Measurements from ENCODE around the gene ATXN2L.
"Not testable (repeated sequence)": the region's sequence is repeated elsewhere in the genome, so short reads cannot be mapped to it uniquely, and the experiment has no call there.

ATXN2L gene

DNA sequence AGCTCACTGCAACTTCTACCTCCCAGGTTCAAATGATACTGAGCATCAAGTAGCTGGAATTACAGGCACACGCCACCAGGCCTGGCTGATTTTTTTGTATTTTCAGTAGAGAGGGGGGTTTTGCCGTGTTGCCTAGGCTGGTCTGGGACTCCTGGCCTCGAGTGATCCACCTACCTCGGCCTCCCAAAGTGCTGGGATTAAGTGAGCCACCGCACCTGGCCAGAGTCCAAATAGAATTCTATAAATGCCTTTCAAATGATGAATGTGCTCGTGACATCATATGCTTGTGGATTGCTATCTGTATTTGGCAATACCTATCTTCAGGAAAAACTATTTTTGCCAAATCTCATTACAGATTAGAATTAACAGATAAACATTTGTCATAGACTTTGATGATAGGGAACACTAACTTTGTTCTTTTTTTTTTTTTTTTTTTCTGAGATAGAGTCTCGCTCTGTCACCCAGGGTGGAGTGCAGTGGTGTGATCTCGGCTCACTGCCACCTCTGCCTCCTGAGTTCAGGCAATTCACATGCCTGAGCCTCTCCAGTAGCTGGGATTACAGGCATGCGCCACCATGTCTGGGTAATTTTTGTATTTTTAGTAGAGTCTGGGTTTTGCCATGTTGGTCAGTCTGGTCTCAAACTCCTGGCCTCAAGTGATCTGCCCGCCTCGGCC is 15.2 kb upstream of the ATXN2L start:
- no CpG with 5 or more reads among the region's 11 CpGs for WGBS, 2 donors (ENCODE audit: extremely low coverage in 2 of 2, insufficient read length in 2 of 2, insufficient replicate concordance in 1 of 2)

GRCh38 chr16:28820016-28820415 is 2.8 kb upstream of the ATXN2L start:
- no peak overlapping the region for H3K4ac ChIP-seq (ENCODE audit: low read length)
- no peak overlapping the region for H3K14ac ChIP-seq (ENCODE audit: low read length)
- no peak overlapping the region for H3K18ac ChIP-seq (ENCODE audit: low read length)
- no peak overlapping the region for H2BK15ac ChIP-seq (ENCODE audit: low read length)
- no peak overlapping the region for H3K9ac ChIP-seq (ENCODE audit: low read depth, low read length, poor library complexity)
- no CpG with 5 or more reads among the region's 5 CpGs for WGBS, 2 donors (ENCODE audit: extremely low coverage in 2 of 2, insufficient read length in 2 of 2, insufficient replicate concordance in 1 of 2)
- H3K27me3 ChIP-seq (ENCODE audit: control insufficient read depth in 3 of 3, insufficient read depth in 3 of 3, low read depth in 1 of 3, low read length in 3 of 3), result no peaks in the 10 kb centered on the region
- no peak overlapping the region for H2BK120ac ChIP-seq (ENCODE audit: low read depth, low read length)
- H3K4me2 ChIP-seq (ENCODE audit: insufficient read depth, low read length, poor library complexity, severe bottlenecking), result no peak overlapping the region
- DNase-seq (ENCODE audit: low spot score), result no peak
- no peak overlapping the region for H3K27ac ChIP-seq (replicated peaks; ENCODE audit: low read length)
- no peaks in the 10 kb centered on the region for H3K9me3 ChIP-seq (replicated peaks in 1 of 2; ENCODE audit: control insufficient read depth in 2 of 2, insufficient read depth in 1 of 2, low read depth in 1 of 2, low read length in 2 of 2)
- no peak overlapping the region for H3K4me3 ChIP-seq (ENCODE audit: low read length in 2 of 2)
- H3K4me1 ChIP-seq (ENCODE audit: control insufficient read depth in 2 of 2, insufficient read depth in 1 of 2, low read depth in 1 of 2, low read length in 2 of 2), result peaks cover 3 to 8% of the 10 kb centered on the region in 2 donors
- H2AK5ac ChIP-seq (ENCODE audit: low read depth, low read length), result no peak overlapping the region
- H4K91ac ChIP-seq (ENCODE audit: low read depth, low read length, poor library complexity), result no peak overlapping the region
- H3K36me3 ChIP-seq (replicated peaks in 1 of 2; ENCODE audit: control insufficient read depth in 2 of 2, insufficient read depth in 2 of 2, low read length in 2 of 2), result peaks cover 2 to 17% of the 10 kb centered on the region in 2 donors
- no peak overlapping the region for H4K8ac ChIP-seq (ENCODE audit: low read depth, low read length)
- H2BK5ac ChIP-seq (ENCODE audit: low read length), result no peak overlapping the region
- H2BK12ac ChIP-seq (ENCODE audit: low read length), result no peak overlapping the region
- H3K79me1 ChIP-seq (ENCODE audit: low read depth, low read length), result no peaks in the 10 kb centered on the region
- no peak overlapping the region for H3K23ac ChIP-seq (ENCODE audit: low read depth, low read length, poor library complexity)
- no peak overlapping the region for H2AFZ ChIP-seq (ENCODE audit: low read length)

More for the DNA sequence above, 15.2 kb upstream of the ATXN2L start:
- H3K36me3 ChIP-seq (replicated peaks in 1 of 2; ENCODE audit: control insufficient read depth in 2 of 2, insufficient read depth in 2 of 2, low read length in 2 of 2); H3K27ac ChIP-seq (replicated peaks; ENCODE audit: low read length); H3K27me3 ChIP-seq (ENCODE audit: control insufficient read depth in 3 of 3, insufficient read depth in 3 of 3, low read depth in 1 of 3, low read length in 3 of 3); H2AK5ac ChIP-seq (ENCODE audit: low read depth, low read length); H2BK12ac ChIP-seq (ENCODE audit: low read length); H3K14ac ChIP-seq (ENCODE audit: low read length); H3K18ac ChIP-seq (ENCODE audit: low read length); H3K9ac ChIP-seq (ENCODE audit: low read depth, low read length, poor library complexity); H3K4me1 ChIP-seq (ENCODE audit: control insufficient read depth in 2 of 2, insufficient read depth in 1 of 2, low read depth in 1 of 2, low read length in 2 of 2); H3K4me3 ChIP-seq (ENCODE audit: low read length in 2 of 2); H4K8ac ChIP-seq (ENCODE audit: low read depth, low read length); H3K4ac ChIP-seq (ENCODE audit: low read length); DNase-seq (ENCODE audit: low spot score); H2BK120ac ChIP-seq (ENCODE audit: low read depth, low read length); H2AFZ ChIP-seq (ENCODE audit: low read length); H3K4me2 ChIP-seq (ENCODE audit: insufficient read depth, low read length, poor library complexity, severe bottlenecking); H2BK5ac ChIP-seq (ENCODE audit: low read length); H2BK15ac ChIP-seq (ENCODE audit: low read length); H3K9me3 ChIP-seq (replicated peaks in 1 of 2; ENCODE audit: control insufficient read depth in 2 of 2, insufficient read depth in 1 of 2, low read depth in 1 of 2, low read length in 2 of 2); H4K91ac ChIP-seq (ENCODE audit: low read depth, low read length, poor library complexity); H3K79me1 ChIP-seq (ENCODE audit: low read depth, low read length); H3K23ac ChIP-seq (ENCODE audit: low read depth, low read length, poor library complexity): not testable (repeated sequence)

- not testable (repeated sequence) for H2AK5ac ChIP-seq (ENCODE audit: low read depth, low read length); H3K14ac ChIP-seq (ENCODE audit: low read length); H2BK12ac ChIP-seq (ENCODE audit: low read length); H3K79me1 ChIP-seq (ENCODE audit: low read depth, low read length); H2AFZ ChIP-seq (ENCODE audit: low read length); H3K4me3 ChIP-seq (ENCODE audit: low read length in 2 of 2); H2BK120ac ChIP-seq (ENCODE audit: low read depth, low read length); H3K23ac ChIP-seq (ENCODE audit: low read depth, low read length, poor library complexity); H3K18ac ChIP-seq (ENCODE audit: low read length); H3K9me3 ChIP-seq (replicated peaks in 1 of 2; ENCODE audit: control insufficient read depth in 2 of 2, insufficient read depth in 1 of 2, low read depth in 1 of 2, low read length in 2 of 2); H3K4ac ChIP-seq (ENCODE audit: low read length); H4K91ac ChIP-seq (ENCODE audit: low read depth, low read length, poor library complexity); H3K4me1 ChIP-seq (ENCODE audit: control insufficient read depth in 2 of 2, insufficient read depth in 1 of 2, low read depth in 1 of 2, low read length in 2 of 2); DNase-seq (ENCODE audit: low spot score); H3K9ac ChIP-seq (ENCODE audit: low read depth, low read length, poor library complexity); H2BK5ac ChIP-seq (ENCODE audit: low read length); H3K27ac ChIP-seq (replicated peaks; ENCODE audit: low read length); H3K27me3 ChIP-seq (ENCODE audit: control insufficient read depth in 3 of 3, insufficient read depth in 3 of 3, low read depth in 1 of 3, low read length in 3 of 3); H2BK15ac ChIP-seq (ENCODE audit: low read length); H3K4me2 ChIP-seq (ENCODE audit: insufficient read depth, low read length, poor library complexity, severe bottlenecking); H4K8ac ChIP-seq (ENCODE audit: low read depth, low read length)
- no CpG with 5 or more reads among the region's 13 CpGs for WGBS, 2 donors (ENCODE audit: extremely low coverage in 2 of 2, insufficient read length in 2 of 2, insufficient replicate concordance in 1 of 2)
- peaks cover 6 to 22% of the 10 kb centered on the region in 2 donors for H3K36me3 ChIP-seq (replicated peaks in 1 of 2; ENCODE audit: control insufficient read depth in 2 of 2, insufficient read depth in 2 of 2, low read length in 2 of 2)
These were observed 2.3 kb upstream of the ATXN2L start for GRCh38 chr16:28820546-28820945.

- no peak overlapping the region for H4K91ac ChIP-seq (ENCODE audit: low read depth, low read length, poor library complexity)
- no peaks in the 10 kb centered on the region for H3K79me1 ChIP-seq (ENCODE audit: low read depth, low read length)
- peak overlapping the region; percentile 23 for H3K18ac ChIP-seq (ENCODE audit: low read length)
- no peaks in the 10 kb centered on the region for H3K9me3 ChIP-seq (replicated peaks in 1 of 2; ENCODE audit: control insufficient read depth in 2 of 2, insufficient read depth in 1 of 2, low read depth in 1 of 2, low read length in 2 of 2)
- peaks cover 17 to 35% of the 10 kb centered on the region in 2 donors for H3K36me3 ChIP-seq (replicated peaks in 1 of 2; ENCODE audit: control insufficient read depth in 2 of 2, insufficient read depth in 2 of 2, low read length in 2 of 2)
- peak overlapping the region; percentile 37 for H3K23ac ChIP-seq (ENCODE audit: low read depth, low read length, poor library complexity)
- peak overlapping the region; percentile 96 to 99 for H3K4me3 ChIP-seq (ENCODE audit: low read length in 2 of 2)
- H3K27ac ChIP-seq (replicated peaks; ENCODE audit: low read length), result peak overlapping the region; percentile 99
- peak overlapping the region; percentile 24 for H3K9ac ChIP-seq (ENCODE audit: low read depth, low read length, poor library complexity)
- H3K14ac ChIP-seq (ENCODE audit: low read length), result no peak overlapping the region
- H2BK5ac ChIP-seq (ENCODE audit: low read length), result no peak overlapping the region
- H3K4ac ChIP-seq (ENCODE audit: low read length), result no peak overlapping the region
- H3K4me1 ChIP-seq (ENCODE audit: control insufficient read depth in 2 of 2, insufficient read depth in 1 of 2, low read depth in 1 of 2, low read length in 2 of 2), result peaks cover 3 to 8% of the 10 kb centered on the region in 2 donors
- H2BK15ac ChIP-seq (ENCODE audit: low read length), result no peak overlapping the region
- no peaks in the 10 kb centered on the region for H3K27me3 ChIP-seq (ENCODE audit: control insufficient read depth in 3 of 3, insufficient read depth in 3 of 3, low read depth in 1 of 3, low read length in 3 of 3)
- no peak overlapping the region for H2AK5ac ChIP-seq (ENCODE audit: low read depth, low read length)
- no peak overlapping the region for H4K8ac ChIP-seq (ENCODE audit: low read depth, low read length)
- H2BK12ac ChIP-seq (ENCODE audit: low read length), result no peak overlapping the region
- no peak overlapping the region for H2BK120ac ChIP-seq (ENCODE audit: low read depth, low read length)
- H3K4me2 ChIP-seq (ENCODE audit: insufficient read depth, low read length, poor library complexity, severe bottlenecking), result peak overlapping the region; percentile 66
- H2AFZ ChIP-seq (ENCODE audit: low read length), result peak overlapping the region; percentile 88
- no CpG with 5 or more reads among the region's 13 CpGs for WGBS, 2 donors (ENCODE audit: extremely low coverage in 2 of 2, insufficient read length in 2 of 2, insufficient replicate concordance in 1 of 2)
- no peak for DNase-seq (ENCODE audit: low spot score)
These were observed 802 bp upstream of the ATXN2L start for GRCh38 chr16:28821874-28822519.

All from neuronal stem cell (in vitro differentiated cells).